ENCODE data around the gene SNTB2. TPM values are rescaled to one million over a fixed set of nuclear protein-coding genes. Genes with fewer than 3 reads are reported as not detected.
A peak's percentile ranks its signal among the peaks of the same experiment; 100 is the strongest.

Gene SNTB2
- total and polyA plus RNA-seq, 2 of the 13 experiments (the other 11 are each of a cell fraction or from before 2014, with no cell fraction given) = 11.5 to 19.2 TPM

DNA sequence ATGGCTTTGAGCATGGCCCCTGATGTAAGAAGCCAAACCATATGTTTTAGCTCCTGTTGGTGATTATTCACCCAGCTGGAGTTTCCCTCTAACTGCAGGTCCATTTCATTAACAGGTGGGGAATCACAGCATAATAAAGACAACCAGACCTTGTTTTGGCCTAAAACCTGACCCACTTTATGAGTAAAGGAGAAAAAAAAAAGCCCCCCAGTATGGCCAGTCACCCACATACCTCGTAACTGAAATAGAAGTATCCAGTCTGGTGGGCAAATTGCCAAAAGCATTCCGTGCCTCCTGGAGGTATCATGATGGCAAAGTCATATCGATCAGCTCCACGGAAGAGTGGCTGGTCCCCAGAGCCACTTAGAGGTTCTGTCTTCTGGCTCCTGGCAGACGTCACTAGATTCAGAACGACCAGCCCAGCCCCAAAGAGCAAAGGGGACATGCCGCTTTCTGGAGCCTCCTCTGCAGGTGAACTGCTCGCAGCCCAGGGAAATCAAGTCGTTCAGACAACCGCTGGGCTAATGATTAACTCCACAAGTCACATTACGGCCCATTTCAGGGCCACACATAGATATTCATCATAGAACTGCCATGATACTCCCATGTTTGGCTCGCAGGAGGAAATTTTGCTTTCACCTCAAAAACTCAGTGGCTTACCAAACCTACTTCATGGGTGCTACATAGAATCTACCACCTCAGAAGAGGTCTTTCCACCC, 164.5 kb downstream of the SNTB2 start, which contains the start of gene TMED6 (continued):
- TF ChIP-seq HNF1A (IDR thresholded peaks at IDR 0.05; ENCODE audit: low read depth) (peak; percentile 94), HNF1A (CRISPR knock-in tag; IDR thresholded peaks at IDR 0.05; ENCODE audit: borderline replicate concordance) (peak; percentile 95), ZNF441 (CRISPR knock-in tag; IDR thresholded peaks at IDR 0.05; ENCODE audit: borderline replicate concordance) (0 out of 2 replicates have a peak, but pooled peaks have one; percentile 43), POGZ (CRISPR knock-in tag; IDR thresholded peaks at IDR 0.05) (peak; percentile 48; the same call in 1 of the 2 replicates), HDAC2 (CRISPR knock-in tag; IDR thresholded peaks at IDR 0.05) (peak; percentile 20; the same call in 1 of the 2 replicates), ZNF430 (CRISPR knock-in tag; IDR thresholded peaks at IDR 0.05) (no peak; the same call in 1 of the 2 replicates), FOXP4 (CRISPR knock-in tag; IDR thresholded peaks at IDR 0.05) (peak; percentile 20; the same call in 1 of the 2 replicates), ZNF142 (CRISPR knock-in tag; IDR thresholded peaks at IDR 0.05) (0 out of 2 replicates have a peak, but pooled peaks have one; percentile 28), ZBTB10 (CRISPR knock-in tag; IDR thresholded peaks at IDR 0.05; ENCODE audit: borderline replicate concordance) (no peak), SNAI1 (CRISPR knock-in tag; IDR thresholded peaks at IDR 0.05; ENCODE audit: borderline replicate concordance) (0 out of 2 replicates have a peak, but pooled peaks have one; percentile 37)
- TF ChIP-seq, protein P1, sequence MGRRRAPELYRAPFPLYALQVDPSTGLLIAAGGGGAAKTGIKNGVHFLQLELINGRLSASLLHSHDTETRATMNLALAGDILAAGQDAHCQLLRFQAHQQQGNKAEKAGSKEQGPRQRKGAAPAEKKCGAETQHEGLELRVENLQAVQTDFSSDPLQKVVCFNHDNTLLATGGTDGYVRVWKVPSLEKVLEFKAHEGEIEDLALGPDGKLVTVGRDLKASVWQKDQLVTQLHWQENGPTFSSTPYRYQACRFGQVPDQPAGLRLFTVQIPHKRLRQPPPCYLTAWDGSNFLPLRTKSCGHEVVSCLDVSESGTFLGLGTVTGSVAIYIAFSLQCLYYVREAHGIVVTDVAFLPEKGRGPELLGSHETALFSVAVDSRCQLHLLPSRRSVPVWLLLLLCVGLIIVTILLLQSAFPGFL (CRISPR knock-in tag; IDR thresholded peaks at IDR 0.05) = 0 out of 2 replicates have a peak, but pooled peaks have one; percentile 38
